IMR-90 (cell line): ENCODE results near the gene ANKRD61. TPM values are rescaled to one million over a fixed set of nuclear protein-coding genes. Genes with fewer than 3 reads are reported as not detected.

Experiments
- ATAC-seq: fragments of 200-7000 bp; cut with Tn5 transposase; 2 replicates; pipeline ENCODE4 v1.9.1; 2020; ENCODE audit warnings: low read depth, mild to moderate bottlenecking, moderate library complexity
- BruUV-seq: library from RNA; stranded (reverse); fragments of 400-500 nt; replicated peaks from 2 replicates; lab custom pipeline; 2021; lab: Mats Ljungman, UMichigan
- CTCF ChIA-PET: fragments of 300-600 bp; formaldehyde crosslinking; extraction: SDS; loops from one replicate; lab custom pipeline; 2021; ENCODE audit warnings: antibody characterized with exemption; lab: Yijun Ruan, JAX
- POLR2A ChIA-PET: fragments of 300-600 bp; sonication (Branson Sonifier 250); formaldehyde crosslinking; loops from one replicate; lab custom pipeline; 2022; ENCODE audit warnings: antibody characterized with exemption; ENCODE audit not compliant: unreplicated experiment; lab: Charles Lee
- DNase-seq: peaks from one replicate; pipeline ENCODE4 v3.0.0; 2013
- H2AFZ ChIP-seq: replicated peaks from 2 replicates; pipeline ENCODE3; 2013; ENCODE audit warnings: low read length, mild to moderate bottlenecking; ENCODE audit not compliant: poor library complexity
- H2AK5ac ChIP-seq: 2 replicates; pipeline ENCODE4 v1.6.1; 2013; ENCODE audit warnings: low read depth, low read length, inconsistent platforms
- H2AK9ac ChIP-seq: replicated peaks from 2 replicates; pipeline ENCODE3; 2013; ENCODE audit warnings: mild to moderate bottlenecking, low read depth, low read length, moderate library complexity; ENCODE audit not compliant: poor library complexity
- H2BK120ac ChIP-seq: 2 replicates; pipeline ENCODE4 v1.6.1; 2013; ENCODE audit warnings: low read depth, low read length, inconsistent platforms
- H2BK15ac ChIP-seq: 3 replicates; pipeline ENCODE4 v1.6.1; 2013; ENCODE audit warnings: low read depth, low read length, inconsistent platforms
- H2BK20ac ChIP-seq: 2 replicates; pipeline ENCODE4 v1.6.1; 2013; ENCODE audit warnings: low read depth, mild to moderate bottlenecking, inconsistent platforms, low read length, moderate library complexity
- H2BK5ac ChIP-seq: 2 replicates; pipeline ENCODE4 v1.6.1; 2013; ENCODE audit warnings: mild to moderate bottlenecking, low read depth, low read length, inconsistent platforms; ENCODE audit not compliant: poor library complexity, severe bottlenecking
- H3K14ac ChIP-seq: replicated peaks from 2 replicates; pipeline ENCODE4 v1.6.1; 2013; ENCODE audit warnings: low read depth, low read length, inconsistent platforms
- H3K18ac ChIP-seq: 2 replicates; pipeline ENCODE4 v1.6.1; 2013; ENCODE audit warnings: low read depth, low read length, control low read depth
- H3K23ac ChIP-seq: 2 replicates; pipeline ENCODE4 v1.6.1; 2013; ENCODE audit warnings: low read depth, low read length, inconsistent platforms
- H3K27ac ChIP-seq: 2 replicates; pipeline ENCODE4 v1.5.1; 2013; ENCODE audit warnings: mild to moderate bottlenecking, control low read depth, low read length; ENCODE audit not compliant: insufficient read depth
- H3K27me3 ChIP-seq: 2 replicates; pipeline ENCODE4 v1.6.1; 2013; ENCODE audit warnings: low read length; ENCODE audit not compliant: control insufficient read depth, insufficient read depth
- H3K36me3 ChIP-seq: 2 replicates; pipeline ENCODE4 v1.6.1; 2013; ENCODE audit warnings: low read length, mixed read lengths; ENCODE audit not compliant: control insufficient read depth, insufficient read depth
- H3K4ac ChIP-seq: 2 replicates; pipeline ENCODE4 v1.6.1; 2013; ENCODE audit warnings: low read depth, low read length, inconsistent platforms
- H3K4me1 ChIP-seq: 2 replicates; pipeline ENCODE4 v1.6.1; 2013; ENCODE audit warnings: low read length, mixed read lengths; ENCODE audit not compliant: control insufficient read depth, insufficient read depth
- H3K4me2 ChIP-seq: 2 replicates; pipeline ENCODE4 v1.6.1; 2013; ENCODE audit warnings: low read depth, mild to moderate bottlenecking, control low read depth, low read length, moderate library complexity
- H3K4me3 ChIP-seq: 2 replicates; pipeline ENCODE4 v1.5.1; 2013; ENCODE audit warnings: low read depth, mild to moderate bottlenecking, control low read depth, low read length, moderate library complexity; ENCODE audit not compliant: insufficient read depth
- H3K56ac ChIP-seq: 2 replicates; pipeline ENCODE4 v1.6.1; 2013; ENCODE audit warnings: low read length, inconsistent platforms; ENCODE audit not compliant: insufficient read depth; ENCODE audit errors: extremely low read depth
- H3K79me1 ChIP-seq, 2 experiments: 2 replicates each; pipeline ENCODE4 v1.6.1; 2013; ENCODE audit warnings: low read length in 2 of 2, inconsistent platforms in 1 of 2, low read depth in 1 of 2
- H3K9ac ChIP-seq: 2 replicates; pipeline ENCODE4 v1.6.1; 2013; ENCODE audit warnings: low read depth, low read length, control low read depth
- H3K9me1 ChIP-seq: 2 replicates; pipeline ENCODE4 v1.6.1; 2013; ENCODE audit warnings: low read length, inconsistent platforms; ENCODE audit not compliant: insufficient read depth
- H3K9me3 ChIP-seq: 2 replicates; pipeline ENCODE4 v1.6.1; 2013; ENCODE audit warnings: low read length; ENCODE audit not compliant: control insufficient read depth, insufficient read depth
- H4K20me1 ChIP-seq: 2 replicates; pipeline ENCODE4 v1.6.1; 2013; ENCODE audit warnings: low read length, inconsistent platforms; ENCODE audit not compliant: insufficient read depth
- H4K5ac ChIP-seq: 2 replicates; pipeline ENCODE4 v1.6.1; 2013; ENCODE audit warnings: mild to moderate bottlenecking, low read depth, low read length, control low read depth
- H4K8ac ChIP-seq, 2 experiments: 2 replicates each; pipeline ENCODE4 v1.6.1; 2013; ENCODE audit warnings: low read depth in 2 of 2, low read length in 2 of 2, control low read depth in 1 of 2, inconsistent platforms in 1 of 2
- H4K91ac ChIP-seq: 2 replicates; pipeline ENCODE4 v1.6.1; 2013; ENCODE audit warnings: low read depth, low read length, inconsistent platforms; ENCODE audit not compliant: insufficient read depth
- SMC3 ChIP-seq: fragments of 150-350 bp; IDR thresholded peaks from 2 replicates; pipeline ENCODE4 v1.6.1; 2016; ENCODE audit warnings: low read depth, mild to moderate bottlenecking, antibody characterized with exemption, low read length, moderate library complexity
- WGBS, 2 experiments: methylation state at CpG; one replicate each; pipeline versions ENCODE4 v1.1.5 to v1.1.7; 2013; ENCODE audit warnings: missing lambda C conversion rate in 2 of 2; ENCODE audit not compliant: insufficient read length in 1 of 2; ENCODE audit errors: extremely low coverage in 2 of 2; 5-methylcytosine and 5-hydroxymethylcytosine counted together
- dilution Hi-C: fragments of 300-500 bp; cut with HindIII; formaldehyde crosslinking; loops from one replicate; pipeline ENCODE4 v1.14.3; 2018; ENCODE audit warnings: low sequenced_read_pairs; ENCODE audit not compliant: unreplicated experiment
- in situ Hi-C: fragments of 300-500 bp; cut with MboI; formaldehyde crosslinking; loops from 3 replicates; pipeline ENCODE4 v1.14.3; 2019; ENCODE audit warnings: low sequenced_read_pairs, inconsistent platforms, mixed read lengths
- intact Hi-C: fragments of 100-400 bp; cut with micrococcal nuclease; formaldehyde crosslinking; loops from 2 replicates; pipeline ENCODE4 v1.10.0; 2022
- polyA plus RNA-seq, 3 experiments: library from polyadenylated mRNA; depleted of rRNA; stranded (reverse); fragments of >200 nt; gene quantifications; 2 replicates each; pipeline ENCODE4 v1.2.3, GENCODE V29; 2012; ENCODE audit warnings: low replicate concordance in 1 of 3
- total RNA-seq: library from RNA; depleted of rRNA; stranded (reverse); fragments of >200 nt; gene quantifications from 2 replicates; pipeline ENCODE4 v1.2.3, GENCODE V29; 2012

The ANKRD61 gene
- total and polyA plus RNA-seq, 2 of the 4 experiments (the other 2 are of a cell fraction), result 0.17 to 0.36 TPM

GRCh38 chr7:6035686-6036085 is 4.5 kb downstream of the ANKRD61 start:
- Histone ChIP-seq H3K18ac (no peak overlapping the region), H3K79me1 (peaks cover 18 to 22% of the 10 kb centered on the region in 2 experiments), H3K9me1 (no peaks in the 10 kb centered on the region; the same call in 1 of the 2 replicates), H3K56ac (no peak overlapping the region), H3K36me3 (peaks cover 49% of the 10 kb centered on the region), H2BK120ac (no peak overlapping the region), H3K23ac (no peak overlapping the region), H3K27ac (no peak overlapping the region), H3K4me1 (no peaks in the 10 kb centered on the region), H3K14ac (no peak overlapping the region), H3K9ac (no peak overlapping the region), H3K9me3 (no peaks in the 10 kb centered on the region), H2BK5ac (no peak overlapping the region), H2AK9ac (no peak overlapping the region), H4K5ac (no peak overlapping the region), H3K4ac (no peak overlapping the region), H3K4me3 (no peak overlapping the region), H4K20me1 (no peaks in the 10 kb centered on the region), H3K4me2 (no peak overlapping the region), H2BK20ac (no peak overlapping the region), H4K91ac (no peak overlapping the region), H3K27me3 (no peaks in the 10 kb centered on the region), H4K8ac (no peak overlapping the region), H2AFZ (no peak overlapping the region), H2AK5ac (no peak overlapping the region), H2BK15ac (no peak overlapping the region)
- dilution Hi-C loops (no loop called here), in situ Hi-C loops (no loop called here), intact Hi-C loops (no loop called here)
- no TSS peak for BruUV-seq
- no peak for TF ChIP-seq SMC3
- ChIA-PET POLR2A (no interaction called here), CTCF (no interaction called here)
- ATAC-seq (no peak), DNase-seq (no peak)
- 96% methylated on average over 8 of the region's 13 CpGs; no CpG with 5 or more reads in 1 of the 2 experiments for WGBS, 2 experiments
